Fibroblast of lung (primary cell): ENCODE data around the gene PDLIM5. TPM values are rescaled to one million over a fixed set of nuclear protein-coding genes. Genes with fewer than 3 reads are reported as not detected.

Source experiments
- DNase-seq, 2 donors: peaks; one replicate each; pipeline versions ENCODE4 v3.0.0 to v3.0.0-alpha.2; 2010; ENCODE audit warnings: low read depth in 2 of 2
- H2AFZ ChIP-seq: 2 replicates; pipeline ENCODE4 v1.5.1; 2012; ENCODE audit warnings: low read length, control low read depth, inconsistent platforms
- H3K27ac ChIP-seq: 2 replicates; pipeline ENCODE4 v1.5.1; 2011; ENCODE audit warnings: low read length, control low read depth; ENCODE audit not compliant: insufficient read depth
- H3K27me3 ChIP-seq: 2 replicates; pipeline ENCODE4 v1.5.1; 2011; ENCODE audit warnings: mild to moderate bottlenecking, low read length; ENCODE audit not compliant: control insufficient read depth, insufficient read depth
- H3K36me3 ChIP-seq: 2 replicates; pipeline ENCODE4 v1.5.1; 2011; ENCODE audit warnings: low read length; ENCODE audit not compliant: control insufficient read depth, insufficient read depth
- H3K4me1 ChIP-seq: 2 replicates; pipeline ENCODE4 v1.5.1; 2011; ENCODE audit warnings: low read length; ENCODE audit not compliant: control insufficient read depth, insufficient read depth; ENCODE audit errors: extremely low read depth
- H3K4me2 ChIP-seq: 2 replicates; pipeline ENCODE4 v1.5.1; 2011; ENCODE audit warnings: low read length, control low read depth; ENCODE audit not compliant: insufficient read depth; ENCODE audit errors: extremely low read depth
- H3K4me3 ChIP-seq, 4 experiments: fragments of 200-600 bp in 1 of 4; sonication (generic) in 1 of 4; replicated peaks in 1 of 4; 2 replicates each; pipeline ENCODE4 v1.5.1; 2011 to 2016; ENCODE audit warnings: low read length in 4 of 4, low read depth in 3 of 4, mild to moderate bottlenecking in 3 of 4, control low read depth in 2 of 4, inconsistent platforms in 1 of 4, mixed read lengths in 1 of 4; ENCODE audit not compliant: insufficient read depth in 1 of 4; ENCODE audit errors: control extremely low read depth in 1 of 4
- H3K79me2 ChIP-seq: 2 replicates; pipeline ENCODE4 v1.5.1; 2012; ENCODE audit warnings: mild to moderate bottlenecking, low read length, inconsistent platforms; ENCODE audit not compliant: control insufficient read depth, insufficient read depth
- H3K9ac ChIP-seq: 2 replicates; pipeline ENCODE4 v1.5.1; 2011; ENCODE audit warnings: mild to moderate bottlenecking, low read length, control low read depth; ENCODE audit not compliant: insufficient read depth
- H3K9me3 ChIP-seq: 2 replicates; pipeline ENCODE4 v1.5.1; 2012; ENCODE audit warnings: low read depth, low read length; ENCODE audit not compliant: control insufficient read depth, insufficient read depth
- H4K20me1 ChIP-seq: 2 replicates; pipeline ENCODE4 v1.5.1; 2011; ENCODE audit warnings: low read length; ENCODE audit not compliant: control insufficient read depth, insufficient read depth; ENCODE audit errors: extremely low read depth
- CTCF ChIP-seq, 2 donors: IDR thresholded peaks in 1 of 2; conservative IDR thresholded peaks in 1 of 2; 1 replicate in 1 of 2; 2 replicates in 1 of 2; pipeline ENCODE4 v1.5.1; 2011 to 2012; ENCODE audit warnings: low read length in 2 of 2, control low read depth in 1 of 2, inconsistent platforms in 1 of 2, low read depth in 1 of 2, mild to moderate bottlenecking in 1 of 2
- EZH2 ChIP-seq: IDR thresholded peaks from 2 replicates; pipeline ENCODE4 v1.5.1; 2012; ENCODE audit warnings: low read length, control low read depth, mild to moderate bottlenecking; ENCODE audit errors: missing control alignments
- polyA plus RNA-seq, 2 donors: library from polyadenylated mRNA; depleted of rRNA in 1 of 2; stranded (reverse) in 1 of 2; unstranded in 1 of 2; fragments of >200 nt; gene quantifications; 2 replicates each; pipeline ENCODE4 v1.2.1, GENCODE V29; 2011 to 2012; ENCODE audit warnings: missing spikeins in 1 of 2
- total RNA-seq: library from RNA; depleted of rRNA; stranded (reverse); fragments of >200 nt; gene quantifications from 2 replicates; pipeline ENCODE4 v1.2.1, GENCODE V29; 2014

PDLIM5 gene
- total and polyA plus RNA-seq, 2 donors (not counting 1 experiment from before 2014, with no cell fraction given): 28.4 to 113 TPM

GRCh38 chr4:94507281-94507680, 55.5 kb downstream of the PDLIM5 start:
- no peaks in the 10 kb centered on the region for H4K20me1 ChIP-seq
- DNase-seq: peak in 1 of 2 donors; percentile 14
- peaks cover 18% of the 10 kb centered on the region for H3K79me2 ChIP-seq
- TF ChIP-seq EZH2: no peak
- no peak for TF ChIP-seq CTCF (conservative IDR thresholded peaks at IDR 0.05 in 1 of 2, IDR thresholded peaks at IDR 0.05 in 1 of 2; ENCODE audit: low read depth in 1 of 2, low read length in 2 of 2)
- H2AFZ ChIP-seq: no peak overlapping the region
- no peaks in the 10 kb centered on the region for H3K36me3 ChIP-seq
- H3K9ac ChIP-seq: no peak overlapping the region
- no peaks in the 10 kb centered on the region for H3K9me3 ChIP-seq
- no peak overlapping the region for H3K27ac ChIP-seq
- no peak overlapping the region for H3K4me2 ChIP-seq
- peaks cover 9% of the 10 kb centered on the region for H3K4me1 ChIP-seq
- H3K27me3 ChIP-seq: no peaks in the 10 kb centered on the region
- H3K4me3 ChIP-seq: no peak overlapping the region

GRCh38 chr4:94507708-94508107, 56.0 kb downstream of the PDLIM5 start:
- Histone ChIP-seq H3K9me3 (no peaks in the 10 kb centered on the region), H3K4me2 (peak overlapping the region; percentile 3), H3K4me3 (no peak overlapping the region), H3K36me3 (no peaks in the 10 kb centered on the region), H3K9ac (no peak overlapping the region), H2AFZ (no peak overlapping the region), H3K79me2 (peaks cover 19% of the 10 kb centered on the region), H4K20me1 (no peaks in the 10 kb centered on the region), H3K4me1 (peaks cover 9% of the 10 kb centered on the region), H3K27me3 (no peaks in the 10 kb centered on the region), H3K27ac (peak overlapping the region; percentile 47)
- TF ChIP-seq EZH2 (no peak), CTCF (conservative IDR thresholded peaks at IDR 0.05 in 1 of 2, IDR thresholded peaks at IDR 0.05 in 1 of 2; ENCODE audit: low read depth in 1 of 2, low read length in 2 of 2) (no peak)
- peak; percentile 91 to 93 for DNase-seq

GRCh38 chr4:94508296-94508695, 56.6 kb downstream of the PDLIM5 start:
- H3K27ac ChIP-seq: peak overlapping the region; percentile 47
- DNase-seq: peak in 1 of 2 donors; percentile 55

More at GRCh38 chr4:94508296-94508695, 56.6 kb downstream of the PDLIM5 start:
- no peaks in the 10 kb centered on the region for H3K9me3 ChIP-seq
- H2AFZ ChIP-seq: no peak overlapping the region
- H3K27me3 ChIP-seq: no peaks in the 10 kb centered on the region
- H3K36me3 ChIP-seq: no peaks in the 10 kb centered on the region
- peaks cover 21% of the 10 kb centered on the region for H3K79me2 ChIP-seq
- H3K4me3 ChIP-seq: no peak overlapping the region
- TF ChIP-seq EZH2: no peak
- no peak for TF ChIP-seq CTCF (conservative IDR thresholded peaks at IDR 0.05 in 1 of 2, IDR thresholded peaks at IDR 0.05 in 1 of 2; ENCODE audit: low read depth in 1 of 2, low read length in 2 of 2)
- H3K4me1 ChIP-seq: peaks cover 9% of the 10 kb centered on the region
- H4K20me1 ChIP-seq: no peaks in the 10 kb centered on the region
- peak overlapping the region; percentile 3 for H3K4me2 ChIP-seq
- no peak overlapping the region for H3K9ac ChIP-seq
